Ishikawa (cell line): ENCODE measurements around the gene KRT35.

ENCODE experiments used
- CEBPB ChIP-seq: IDR thresholded peaks from 2 replicates; pipeline ENCODE4 v1.6.1; 2012
- CREB1 ChIP-seq: IDR thresholded peaks from 2 replicates; pipeline ENCODE4 v1.6.1; 2012; ENCODE audit warnings: low read depth
- EGR1 ChIP-seq: IDR thresholded peaks from 2 replicates; pipeline ENCODE4 v1.6.1; 2012
- EP300 ChIP-seq: IDR thresholded peaks from 2 replicates; pipeline ENCODE4 v1.6.1; 2012; ENCODE audit warnings: borderline replicate concordance
- MAX ChIP-seq: IDR thresholded peaks from 2 replicates; pipeline ENCODE4 v1.6.1; 2012
- RAD21 ChIP-seq: IDR thresholded peaks from 2 replicates; pipeline ENCODE4 v1.6.1; 2012; ENCODE audit warnings: low read depth
- REST ChIP-seq: IDR thresholded peaks from 2 replicates; pipeline ENCODE4 v1.6.1; 2012; ENCODE audit warnings: low read depth, mild to moderate bottlenecking
- TAF1 ChIP-seq: IDR thresholded peaks from 2 replicates; pipeline ENCODE4 v1.6.1; 2012; ENCODE audit warnings: low read depth, mild to moderate bottlenecking
- TCF12 ChIP-seq: IDR thresholded peaks from 2 replicates; pipeline ENCODE4 v1.6.1; 2012; ENCODE audit warnings: low read depth
- TEAD4 ChIP-seq: IDR thresholded peaks from 2 replicates; pipeline ENCODE4 v1.6.1; 2012
- USF1 ChIP-seq: IDR thresholded peaks from 2 replicates; pipeline ENCODE4 v1.6.1; 2012
- YY1 ChIP-seq: IDR thresholded peaks from 2 replicates; pipeline ENCODE4 v1.6.1; 2012; ENCODE audit warnings: low read depth
- ZBTB7A ChIP-seq: IDR thresholded peaks from 2 replicates; pipeline ENCODE4 v1.6.1; 2012; ENCODE audit warnings: low read depth

DNA sequence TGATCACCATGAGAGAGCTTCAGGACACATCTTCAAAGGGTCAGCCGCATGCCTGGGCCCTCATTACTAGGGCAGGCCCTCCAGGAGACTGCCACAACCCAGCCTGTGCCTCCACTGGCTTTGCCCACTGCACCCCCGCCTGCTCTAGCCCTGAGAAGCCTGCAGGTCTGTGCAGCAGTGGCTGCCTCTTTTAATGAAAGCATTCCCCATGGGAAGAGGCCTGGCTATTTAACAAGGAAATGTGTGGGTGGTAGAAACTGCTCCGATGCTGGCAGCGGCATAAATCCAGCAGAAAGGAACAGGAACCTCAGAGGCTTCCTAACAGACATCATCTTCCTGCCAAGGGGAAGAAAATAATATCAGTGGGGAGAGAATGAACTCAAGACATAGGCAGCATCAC lies 13.4 kb downstream of the KRT35 start:
- TF ChIP-seq TAF1 (no peak), EP300 (no peak), CREB1 (no peak), RAD21 (no peak), MAX (no peak), CEBPB (no peak), USF1 (no peak), REST (no peak), ZBTB7A (no peak), YY1 (no peak), TCF12 (no peak), EGR1 (no peak), TEAD4 (no peak)
